Measurements from ENCODE around the gene MOB1A. TPM values are rescaled to one million over a fixed set of nuclear protein-coding genes. Genes with fewer than 3 reads are reported as not detected.

Gene MOB1A
- polyA plus RNA-seq, 4 donors: 41.3 to 75.5 (median 47.0) TPM

DNA sequence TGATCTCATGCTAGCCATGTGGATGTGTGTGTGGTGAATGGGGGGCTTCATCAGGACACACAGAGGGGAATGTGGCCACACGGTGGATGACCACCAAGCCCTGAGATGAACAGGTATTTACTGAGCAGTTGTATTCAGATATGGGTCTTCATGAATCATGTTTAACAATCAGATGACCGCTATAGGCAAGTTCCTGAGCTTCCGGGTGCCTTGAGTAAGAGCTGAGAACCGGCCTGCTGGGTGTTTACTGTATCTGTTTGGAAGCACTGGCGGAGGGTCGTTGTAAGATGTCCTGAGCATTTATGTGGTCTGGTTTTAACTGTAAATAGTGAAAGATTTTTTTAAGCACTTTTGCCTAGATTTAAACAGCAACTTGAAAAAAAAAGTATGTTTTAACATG, 74.9 kb downstream of the MOB1A start:
- Histone ChIP-seq H3K36me3 (ENCODE audit: control insufficient read depth in 3 of 3, insufficient read depth in 2 of 3, low read depth in 1 of 3, low read length in 3 of 3) (peaks cover 17 to 57% (median 21%) of the 10 kb centered on the region in 3 donors), H3K27ac (ENCODE audit: low read depth in 1 of 3, low read length in 2 of 3) (no peak overlapping the region), H3K9me3 (ENCODE audit: control insufficient read depth in 2 of 2, insufficient read depth in 1 of 2, low read depth in 1 of 2, low read length in 1 of 2) (no peaks in the 10 kb centered on the region), H3K27me3 (ENCODE audit: control insufficient read depth in 3 of 3, insufficient read depth in 3 of 3, low read length in 3 of 3) (no peaks in the 10 kb centered on the region), H3K4me3 (ENCODE audit: low read depth in 1 of 3, low read length in 3 of 3) (no peak overlapping the region), H3K4me1 (ENCODE audit: control insufficient read depth in 3 of 3, insufficient read depth in 2 of 3, low read depth in 1 of 3, low read length in 2 of 3) (no peaks in the 10 kb centered on the region)
- DNase-seq (no peak), FAIRE-seq (no peak)
- WGBS, 3 donors: 84 to 90% (median 88%) methylated on average over 6 of the region's 6 CpGs

Other genes with a start within 250 kb of the MOB1A start
- 10 to 100 TPM in 1 of 4 donors, 1 to 10 TPM in 3; 2.7 to 19.3 (median 6.2) TPM for gene TET3, start 194.0 kb downstream of the MOB1A start, polyA plus RNA-seq
- 10 to 100 TPM; 26.4 to 75.8 (median 60.0) TPM for gene BOLA3, start 31.0 kb downstream of the MOB1A start, polyA plus RNA-seq
- 100 to 1,000 TPM in 1 of 4 donors, 10 to 100 TPM in 1, 1 to 10 TPM in 2; 8.1 to 114 (median 11.0) TPM for gene MTHFD2, start 19.7 kb upstream of the MOB1A start, polyA plus RNA-seq
- 1 to 10 TPM in 1 of 4 donors, under 1 TPM in 2, not detected in 1; 0.43 to 2.0 (median 0.59) TPM for gene SLC4A5, start 164.5 kb upstream of the MOB1A start, polyA plus RNA-seq
- gene DCTN1, start 201.4 kb upstream of the MOB1A start, polyA plus RNA-seq: 10 to 100 TPM; 72.7 to 92.8 (median 77.9) TPM
- gene C2orf81, start 242.7 kb upstream of the MOB1A start, polyA plus RNA-seq: 1 to 10 TPM in 2 of 4 donors, under 1 TPM in 2; 0.22 to 2.5 (median 1.1) TPM
- gene WDR54, start 242.9 kb upstream of the MOB1A start, polyA plus RNA-seq: 10 to 100 TPM in 1 of 4 donors, 1 to 10 TPM in 3; 1.6 to 11.2 (median 6.2) TPM